Astrocyte of the hippocampus (primary cell): ENCODE data around the gene IPO11.

Experiments used
- DNase-seq: peaks from one replicate; pipeline ENCODE4 v3.0.0; 2011; ENCODE audit warnings: low read depth, low spot score

Gene IPO11

DNA sequence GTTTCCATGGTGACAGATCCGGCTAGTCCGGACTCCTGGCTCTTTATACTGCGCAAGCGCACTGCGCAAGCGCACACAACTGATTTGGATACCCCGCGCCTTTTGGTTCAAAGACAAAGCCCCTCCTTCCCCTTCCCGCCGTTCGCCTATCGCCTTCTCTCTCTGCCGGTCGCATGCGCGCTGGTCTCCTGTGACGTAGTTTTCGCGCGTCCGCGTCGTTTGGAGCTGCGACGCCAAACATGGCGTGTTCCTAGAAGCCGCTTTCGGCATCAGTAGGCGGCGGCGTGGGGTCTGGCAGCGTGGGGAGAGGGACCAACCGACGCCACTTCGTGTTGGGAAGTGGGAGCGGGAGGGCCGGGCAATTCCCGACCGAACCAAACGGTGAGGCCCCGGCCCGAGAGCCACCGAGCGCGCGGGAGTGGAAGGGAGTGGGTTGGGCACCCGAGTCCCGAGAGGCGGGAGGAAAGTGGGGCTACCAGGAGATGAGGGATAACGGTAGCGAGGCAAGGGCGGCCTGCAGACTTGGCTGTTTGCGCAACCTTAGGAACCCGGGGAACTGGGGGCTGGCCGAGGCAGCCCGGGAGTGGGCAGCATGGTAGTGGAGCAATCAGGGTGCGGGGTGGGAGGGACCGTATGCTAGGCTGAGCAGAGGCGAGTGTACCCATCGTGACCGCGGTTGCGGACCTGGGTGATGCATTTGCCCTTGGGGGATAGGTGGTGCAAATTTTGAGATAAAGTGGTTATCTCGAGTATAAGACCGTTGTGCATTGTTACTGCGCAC is at the start of gene IPO11:
TSS of gene IPO11 (plus strand) at position 215 of the 781 bp plus-strand sequence. CDS start 24,517 bp downstream, outside the sequence.
- DNase-seq = peak; percentile 100

DNA sequence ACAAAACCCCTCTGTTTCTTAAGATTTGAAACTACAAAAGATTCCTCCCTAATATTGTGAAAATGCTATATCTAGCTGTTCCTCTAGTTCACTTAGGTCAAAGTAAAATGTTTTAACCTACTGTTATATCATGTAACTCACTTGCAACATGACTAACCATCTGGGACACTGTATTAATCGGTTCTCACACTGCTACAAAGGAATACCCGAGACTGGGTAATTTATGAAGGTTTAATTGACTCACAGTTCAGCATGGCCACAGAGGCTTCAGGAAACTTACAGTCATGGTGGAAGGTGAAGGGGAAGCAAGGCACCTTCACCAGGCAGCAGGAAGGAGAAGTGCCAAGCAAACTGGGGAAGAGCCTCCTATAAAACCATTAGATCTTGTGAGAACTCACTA is 43.5 kb upstream of the IPO11 start:
- no peak for DNase-seq

DNA sequence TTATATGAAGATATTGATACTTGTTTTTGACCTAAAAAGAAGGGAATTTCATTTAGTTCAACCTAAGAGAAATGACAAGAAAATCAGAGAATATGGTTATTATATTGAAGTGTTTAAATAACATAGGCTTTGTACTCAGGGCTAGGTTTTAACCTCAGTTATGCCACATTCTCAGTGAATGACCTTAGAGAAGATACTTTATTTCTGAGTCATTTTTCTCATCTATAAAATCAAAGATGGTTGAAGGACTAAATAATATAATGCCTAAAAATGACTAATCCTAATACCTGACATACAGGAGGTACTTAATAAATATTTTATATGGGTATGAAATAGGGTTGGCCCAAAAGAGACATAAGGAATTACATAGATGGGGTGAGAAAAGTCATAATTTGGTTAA is 41.2 kb upstream of the IPO11 start:
- DNase-seq = no peak

DNA sequence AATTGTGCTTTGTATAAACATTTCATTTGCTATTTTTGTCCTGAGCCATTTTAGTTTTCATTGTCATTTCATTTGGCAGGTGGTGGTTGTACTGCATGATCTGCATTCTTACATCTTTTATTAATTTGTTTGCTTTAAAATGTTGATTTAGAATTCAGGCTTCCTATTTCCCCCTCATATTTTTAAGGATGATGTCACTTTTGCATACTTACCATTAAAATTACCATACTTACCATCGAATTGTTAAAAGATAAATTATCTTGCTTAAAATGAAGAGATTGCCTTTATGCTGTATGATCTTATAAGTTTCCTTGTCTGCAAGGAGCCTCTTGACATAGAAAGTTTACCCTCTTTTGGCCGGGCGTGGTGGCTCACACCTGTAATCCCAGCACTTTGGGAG is 40.0 kb upstream of the IPO11 start:
- DNase-seq = no peak

DNA sequence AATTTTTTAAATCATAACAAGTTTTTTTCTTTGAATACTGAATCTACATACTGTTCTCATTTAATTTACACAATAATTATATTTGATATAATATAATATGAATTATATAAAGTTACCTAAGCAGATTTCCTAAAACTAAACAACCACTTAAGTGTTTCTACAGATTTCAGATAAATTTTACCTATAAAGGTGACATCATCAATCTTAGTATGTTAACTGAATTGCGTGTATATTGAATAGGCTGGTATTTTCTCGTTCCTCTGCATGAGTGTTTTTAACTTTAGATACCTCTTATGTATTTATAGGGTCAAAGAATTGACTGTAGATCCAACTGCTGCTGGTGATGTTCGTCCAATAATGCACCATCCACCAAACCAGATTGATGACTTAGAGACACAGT is 39.2 kb upstream of the IPO11 start:
- no peak for DNase-seq

DNA sequence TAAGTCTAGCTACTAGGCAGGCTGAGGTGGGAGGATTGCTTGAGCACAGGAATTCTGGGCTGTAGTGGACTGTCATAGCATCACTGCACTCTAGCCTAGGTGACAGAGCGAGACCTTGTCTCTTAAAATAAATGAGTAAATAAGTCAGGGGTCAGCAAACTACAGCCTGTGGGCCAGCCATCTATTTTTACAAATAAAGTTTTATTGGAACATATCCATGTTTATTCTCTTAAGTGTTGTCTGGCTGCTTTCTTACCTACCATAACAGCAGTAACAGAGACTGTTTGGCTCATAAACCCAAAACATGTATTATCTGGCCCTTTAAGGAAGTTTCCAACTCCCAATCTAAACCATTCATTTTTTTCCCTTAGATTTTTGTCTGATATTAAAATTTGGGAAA is 38.5 kb upstream of the IPO11 start:
- no peak for DNase-seq

DNA sequence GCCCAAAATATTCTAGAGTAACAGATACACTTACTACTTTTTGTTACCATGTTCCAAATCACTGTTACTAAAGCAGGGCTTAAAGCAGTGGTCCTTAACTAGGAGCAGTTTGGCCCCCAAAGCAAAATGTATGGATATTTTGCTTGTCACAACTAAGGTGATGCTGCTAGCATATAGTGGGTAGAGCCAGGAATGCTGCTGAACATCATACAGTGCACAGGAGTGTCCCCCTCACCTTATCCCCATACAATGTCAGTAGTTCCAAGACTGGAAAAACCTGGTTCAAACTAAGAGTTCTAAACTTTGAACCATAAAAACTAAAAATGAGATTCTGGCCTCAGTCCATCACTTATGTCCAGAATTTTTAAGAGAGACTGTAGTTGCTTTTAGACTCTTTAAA is 36.9 kb upstream of the IPO11 start:
- no peak for DNase-seq

DNA sequence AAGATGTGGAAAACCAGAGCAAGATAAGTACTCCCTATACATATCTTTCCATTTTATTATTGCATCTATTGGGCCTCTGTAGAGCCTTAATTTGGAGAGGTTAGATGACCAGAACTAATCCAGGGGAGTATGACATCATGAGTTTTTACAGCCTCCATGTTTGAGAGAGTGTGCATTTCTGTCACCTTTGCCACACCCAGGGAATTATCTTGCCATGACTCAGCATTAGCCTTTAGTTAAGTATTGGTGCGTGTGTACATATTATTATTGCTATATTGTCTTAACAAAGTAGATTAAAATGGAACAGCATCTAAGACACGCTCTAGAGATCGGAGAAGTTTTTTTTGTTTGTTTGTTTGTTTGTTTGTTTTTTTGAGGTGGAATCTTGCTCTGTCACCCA is 36.5 kb upstream of the IPO11 start:
- no peak for DNase-seq

DNA sequence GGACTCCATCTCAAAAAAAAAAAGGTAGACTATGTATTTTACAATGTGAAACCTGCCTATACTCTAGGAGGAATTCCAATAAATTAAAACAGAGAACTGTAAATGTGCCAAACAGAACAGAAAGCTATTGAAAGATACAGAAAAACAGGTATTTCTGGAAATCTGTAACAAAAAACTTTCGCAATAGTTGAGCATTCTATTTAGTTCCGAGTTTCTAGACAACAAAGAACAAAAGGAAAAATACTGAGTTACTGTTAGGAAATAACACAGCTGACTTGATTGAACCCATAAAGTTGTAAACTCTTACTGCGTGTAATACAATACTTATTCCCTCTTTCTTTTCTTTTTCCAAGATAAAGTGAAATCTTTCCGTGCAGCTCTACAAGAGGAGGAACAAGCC is 27.4 kb upstream of the IPO11 start:
- DNase-seq = no peak

DNA sequence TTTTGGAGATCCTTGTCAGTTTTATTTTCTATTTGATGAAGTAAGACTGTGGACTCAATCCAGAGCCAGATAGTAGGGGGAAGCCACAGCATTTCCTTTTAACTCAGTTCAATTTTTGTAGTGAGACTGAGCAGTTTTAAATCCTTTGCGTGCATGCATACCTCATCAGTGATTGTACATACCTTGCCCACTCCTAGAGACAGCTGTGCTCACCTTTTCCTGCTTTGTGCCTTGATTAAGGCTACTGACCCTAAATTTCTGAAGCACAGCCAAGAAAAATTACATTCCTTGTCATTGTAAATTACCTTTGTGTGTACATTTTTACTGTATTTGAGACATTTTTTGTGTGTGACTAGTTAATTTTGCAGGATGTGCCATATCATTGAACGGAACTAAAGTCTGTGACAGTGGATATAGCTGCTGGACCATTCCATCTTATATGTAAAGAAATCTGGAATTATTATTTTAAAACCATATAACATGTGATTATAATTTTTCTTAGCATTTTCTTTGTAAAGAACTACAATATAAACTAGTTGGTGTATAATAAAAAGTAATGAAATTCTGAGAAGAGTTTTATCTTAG is 26.7 kb upstream of the IPO11 start:
- no peak for DNase-seq

DNA sequence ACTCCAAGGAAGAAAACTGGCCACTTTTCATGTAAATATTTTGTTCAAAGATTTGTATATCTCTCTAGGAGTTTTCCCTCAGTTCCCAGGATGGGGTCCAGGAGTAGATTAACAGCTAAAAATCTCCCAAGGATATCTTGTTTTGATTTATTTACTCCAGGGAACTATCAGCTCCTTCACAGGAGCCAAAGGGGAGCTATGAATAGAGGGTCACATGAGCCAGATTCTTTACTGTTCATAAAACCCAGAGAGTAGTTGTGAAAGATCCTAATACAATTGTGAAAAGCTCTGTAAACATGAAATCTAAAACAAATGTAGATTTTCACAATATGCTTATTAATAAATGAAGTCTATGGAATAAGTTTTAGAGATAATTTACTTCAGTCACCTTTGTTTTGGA is 25.7 kb upstream of the IPO11 start:
- DNase-seq = no peak

DNA sequence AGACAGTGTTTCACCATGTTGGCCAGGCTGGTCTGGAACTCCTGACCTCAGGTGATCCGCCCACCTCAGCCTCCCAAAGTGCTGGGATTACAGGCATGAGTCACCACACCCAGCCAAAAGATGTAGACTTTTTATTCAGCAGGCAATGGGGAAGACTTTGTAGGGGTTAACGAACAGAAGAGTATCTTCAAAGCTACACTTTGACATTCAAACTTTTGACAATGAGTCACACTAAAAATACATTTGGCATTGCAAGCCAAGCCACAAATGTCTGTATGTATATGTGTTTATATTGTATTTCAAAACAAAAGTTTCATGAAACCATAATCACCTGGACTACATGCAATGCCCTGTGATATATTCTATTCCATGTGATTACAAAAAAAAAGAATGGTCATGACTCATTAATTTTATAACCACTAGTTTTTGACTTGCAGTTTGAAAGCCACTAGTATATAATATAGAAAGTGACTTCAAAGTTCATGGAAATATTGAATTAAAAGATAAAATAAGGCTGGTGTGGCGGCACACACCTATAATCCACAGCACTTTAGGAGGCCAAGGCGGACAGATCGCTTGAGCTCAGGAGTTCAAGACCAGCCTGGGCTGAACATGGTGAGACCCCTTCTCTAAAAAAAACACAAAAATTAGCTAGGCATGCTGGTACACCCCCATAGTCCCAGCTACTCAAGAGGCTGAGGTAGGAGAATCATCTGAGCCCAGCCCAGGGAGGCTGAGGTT is 17.2 kb upstream of the IPO11 start:
- no peak for DNase-seq

DNA sequence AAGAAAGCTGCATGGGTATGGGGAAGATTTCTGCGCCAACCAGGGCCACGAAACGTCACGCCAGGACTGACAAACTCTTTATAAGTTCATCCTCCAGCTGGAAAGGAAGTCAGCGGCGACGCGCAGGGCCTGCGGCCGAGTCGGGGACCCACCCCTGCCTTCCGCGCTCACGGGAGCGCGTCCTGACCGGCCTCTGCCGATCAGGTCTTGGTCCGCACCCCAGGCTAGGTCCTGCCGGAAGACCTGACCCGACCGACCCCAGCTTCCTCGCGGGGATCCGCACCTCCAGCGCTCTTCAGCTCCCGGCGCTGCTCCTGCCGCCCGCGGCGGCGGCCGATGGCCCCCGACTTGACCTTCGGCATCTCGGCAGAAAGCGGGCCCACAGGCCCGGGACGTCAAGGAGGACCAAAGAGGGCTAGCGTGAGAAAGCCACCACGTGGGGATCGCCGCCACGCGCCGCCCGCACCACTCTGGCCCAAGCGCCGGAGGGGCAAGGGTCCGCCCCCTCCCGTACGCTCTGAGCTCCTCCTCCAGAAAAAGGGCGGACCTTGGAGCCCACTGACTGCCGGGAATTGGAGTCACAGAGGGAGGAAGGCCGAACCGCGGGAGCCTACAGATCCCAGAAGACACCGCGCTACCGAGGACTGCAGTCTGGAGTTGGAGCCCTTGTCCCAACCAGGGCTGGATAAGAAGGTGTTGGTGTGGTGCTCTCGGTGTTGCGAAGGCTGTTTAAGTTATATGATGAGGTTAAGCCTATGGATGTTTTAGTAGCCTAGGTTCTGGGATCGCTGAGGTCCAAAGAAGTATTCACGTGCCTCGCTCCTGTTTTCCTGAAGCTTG is 8.9 kb upstream of the IPO11 start, which contains the start of gene DIMT1:
TSS of gene DIMT1 (minus strand) at position 495 of the 840 bp plus-strand sequence. CDS start at position 362, 133 bp downstream.
- peak; percentile 99 for DNase-seq

DNA sequence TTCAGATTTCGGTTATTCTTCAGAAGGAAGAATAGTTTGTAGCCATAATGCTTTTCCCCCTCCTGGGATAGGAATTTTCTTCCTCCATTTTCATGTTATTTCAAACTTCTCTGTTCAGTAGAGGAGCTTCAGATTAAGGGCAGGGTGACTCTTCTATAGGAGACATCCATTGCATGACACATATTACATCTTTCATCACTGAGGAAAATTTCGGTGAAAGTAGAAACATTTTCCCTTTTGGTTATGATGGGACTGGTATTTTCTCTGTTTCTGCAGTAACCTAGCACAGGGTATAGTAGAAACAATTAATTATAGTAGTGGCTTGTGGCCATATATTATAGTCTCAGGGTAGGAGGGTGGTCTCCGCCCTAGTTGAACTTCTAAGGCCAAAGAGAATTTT is 1.1 kb downstream of the IPO11 start:
- DNase-seq = no peak

DNA sequence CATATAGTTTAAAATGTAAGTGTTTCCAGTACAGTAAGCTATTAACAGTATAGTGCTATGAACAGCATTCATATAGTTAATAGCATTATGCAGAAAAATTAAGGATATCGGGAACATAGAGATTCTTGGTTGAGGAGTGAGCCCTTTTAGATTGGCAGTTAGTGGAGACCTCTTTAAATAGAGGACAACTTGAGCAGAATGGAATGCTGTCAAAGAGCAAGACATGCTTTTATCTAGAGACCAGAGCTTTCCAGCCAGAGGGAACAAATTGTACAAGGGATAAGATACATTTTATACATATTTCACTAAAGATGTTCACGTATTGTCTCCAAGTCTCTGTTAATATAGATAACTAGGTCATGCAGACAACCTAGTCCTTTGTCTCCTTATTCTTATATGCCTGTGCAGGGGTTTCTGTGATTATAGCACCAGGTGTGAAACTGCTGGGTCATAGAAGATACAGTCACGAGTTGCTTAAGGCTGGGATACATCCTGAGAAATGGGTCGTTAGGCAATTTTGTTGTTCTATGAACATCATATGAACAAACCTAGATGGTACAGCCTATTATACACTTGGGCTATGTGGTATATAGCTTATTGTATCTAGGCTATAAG is 6.0 kb downstream of the IPO11 start:
- no peak for DNase-seq

DNA sequence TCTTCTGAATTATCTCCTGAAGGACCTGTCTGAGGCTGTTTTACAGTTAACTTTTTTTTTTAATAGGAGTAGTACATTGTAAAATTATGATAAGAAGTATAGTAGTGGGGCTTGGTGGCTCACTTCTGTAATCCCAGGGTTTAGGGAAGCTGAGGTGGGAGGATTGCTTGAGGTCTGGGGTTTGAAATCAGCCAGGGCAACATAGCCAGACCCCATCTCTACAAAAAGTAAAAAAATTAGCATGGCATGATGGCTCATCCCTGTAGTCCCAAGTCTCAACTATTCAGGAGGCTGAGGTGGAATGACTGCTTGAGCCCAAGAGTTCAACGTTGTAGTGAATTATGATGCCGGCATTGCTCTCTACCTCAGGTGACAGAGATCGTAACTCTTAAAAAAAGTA is 7.0 kb downstream of the IPO11 start:
- no peak for DNase-seq

DNA sequence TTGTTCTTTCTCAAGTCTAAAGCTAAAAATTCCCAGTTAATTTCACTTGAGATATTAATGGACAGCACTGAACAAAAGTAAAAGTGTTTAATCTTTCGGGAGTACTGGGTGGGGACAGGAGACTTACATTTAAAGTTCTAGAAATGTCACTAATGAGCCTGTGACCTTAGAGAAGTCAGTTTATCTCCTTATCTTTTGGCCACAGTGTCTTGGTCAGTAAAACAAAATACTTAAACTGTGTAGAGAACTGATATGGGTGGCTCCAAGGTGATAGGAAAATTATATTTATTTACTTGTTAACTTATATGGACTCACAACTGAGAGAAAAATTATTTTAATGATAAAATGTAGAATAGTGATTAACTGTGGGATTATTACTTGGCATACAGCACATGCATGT is 8.9 kb downstream of the IPO11 start:
- DNase-seq = no peak

DNA sequence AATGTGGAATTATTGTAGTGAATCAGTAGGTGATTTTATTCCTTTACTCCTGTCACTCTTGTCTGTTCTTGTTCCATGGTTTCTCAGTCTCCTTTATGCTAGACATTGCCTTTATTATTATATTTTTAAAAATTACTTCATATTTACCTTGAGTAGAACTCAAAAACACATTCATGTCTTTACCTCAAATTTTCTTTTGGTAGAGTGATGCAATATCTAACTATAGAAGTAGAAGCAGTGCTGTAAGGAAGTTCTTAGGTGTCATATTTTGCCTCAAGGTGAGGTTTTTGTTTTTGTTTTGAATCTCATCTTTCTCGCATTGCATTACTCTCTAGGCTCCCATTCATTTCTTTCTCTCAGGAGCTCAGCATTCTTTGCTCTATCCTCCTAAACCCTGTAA is 12.2 kb downstream of the IPO11 start:
- no peak for DNase-seq

DNA sequence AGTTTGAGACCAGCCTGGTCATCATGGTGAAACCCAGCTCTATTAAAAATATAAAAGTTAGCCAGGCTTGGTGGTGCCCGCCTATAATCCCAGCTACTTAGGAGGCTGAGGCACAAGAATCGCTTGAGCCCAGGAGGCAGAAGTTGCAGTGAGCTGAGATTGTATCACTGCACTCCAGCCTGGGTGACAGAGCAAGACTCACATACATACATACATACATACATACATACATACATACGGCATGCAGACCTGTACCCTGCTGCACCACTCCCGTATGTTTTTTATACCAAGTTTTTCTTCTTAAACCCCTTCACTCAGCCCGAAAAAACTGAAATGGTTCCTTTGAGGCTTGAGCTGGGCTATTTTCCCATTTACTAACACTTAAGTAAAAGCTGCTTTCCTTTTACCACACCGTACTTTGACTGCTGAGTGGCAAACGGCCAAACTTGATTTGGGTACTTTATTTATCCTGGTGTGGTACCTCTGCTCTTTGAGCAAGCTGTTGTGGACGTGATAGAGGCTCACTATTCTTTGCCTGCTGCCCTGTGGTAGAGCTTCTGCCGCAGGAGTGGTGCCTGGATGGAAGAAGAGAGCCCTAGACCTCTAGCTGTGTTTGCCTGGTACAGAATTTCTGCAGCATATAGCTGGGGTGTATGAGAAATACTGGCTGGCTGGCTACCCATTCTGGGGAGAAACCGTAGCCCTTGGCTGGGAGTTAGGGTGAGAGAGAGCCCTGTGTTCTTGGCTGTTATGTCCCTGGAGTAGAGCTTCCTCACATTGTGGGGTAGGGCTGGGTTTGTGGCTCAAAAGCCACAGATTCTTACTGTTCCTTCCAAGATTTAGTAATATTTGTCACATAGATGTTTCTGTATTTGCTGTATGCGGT is 19.4 kb downstream of the IPO11 start:
- DNase-seq = peak; percentile 44

DNA sequence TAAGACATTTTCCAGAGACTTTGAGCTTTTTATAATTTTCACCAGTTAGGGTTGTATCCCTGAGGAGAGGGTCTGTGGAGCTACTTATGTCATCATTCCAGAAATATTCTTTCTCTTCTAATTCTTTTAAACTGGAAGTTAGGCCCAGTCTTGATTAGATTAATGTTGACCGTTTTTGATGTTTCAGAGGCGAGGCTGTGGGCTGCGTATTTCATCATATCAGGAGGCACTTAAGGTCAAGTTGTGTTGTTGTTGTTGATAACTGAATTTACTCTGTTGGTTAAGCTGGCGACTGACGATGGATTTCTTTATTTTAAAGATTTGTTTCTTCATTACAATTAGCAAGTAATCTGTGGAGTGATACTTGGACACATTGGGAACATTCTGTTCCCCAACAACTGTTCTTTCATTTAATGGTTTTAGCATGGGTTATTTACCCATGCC is 20.1 kb downstream of the IPO11 start:
- no peak for DNase-seq
